SK-N-SH (cell line): ENCODE data around the gene SPATA31C2. TPM values are rescaled to one million over a fixed set of nuclear protein-coding genes. Genes with fewer than 3 reads are reported as not detected.

ENCODE experiments used
- CTCF ChIA-PET: fragments of 300-600, 350-600 bp; formaldehyde crosslinking; extraction: SDS; loops from one replicate; lab custom pipeline; 2021; lab: Yijun Ruan, JAX
- POLR2A ChIA-PET: fragments of 350-600 bp; sonication (Branson Sonifier 250); formaldehyde crosslinking; extraction: SDS; loops from one replicate; lab custom pipeline; 2020; ENCODE audit warnings: antibody characterized with exemption, inconsistent platforms; lab: Yijun Ruan, JAX
- DNase-seq: peaks from one replicate; pipeline ENCODE4 v3.0.0; 2012
- H2AFZ ChIP-seq: fragments of 200-600 bp; sonication (generic); 2 replicates; pipeline ENCODE4 v1.8.1; 2016; ENCODE audit warnings: antibody characterized with exemption, mild to moderate bottlenecking, low read depth
- H3F3A ChIP-seq: fragments of 200-600 bp; sonication (generic); replicated peaks from 2 replicates; pipeline ENCODE3; 2016; ENCODE audit warnings: antibody characterized with exemption, mild to moderate bottlenecking; ENCODE audit not compliant: insufficient read depth
- H3K27ac ChIP-seq, 2 experiments: fragments of 200-500 bp in 1 of 2; fragments of 200-600 bp in 1 of 2; sonication (Bioruptor generic) in 1 of 2; sonication (generic), shearing (Covaris generic) in 1 of 2; 2 replicates each; pipeline versions ENCODE4 v1.5.1 to v1.6.1; 2014 to 2016; ENCODE audit warnings: low read depth in 2 of 2, inconsistent platforms in 1 of 2, low read length in 1 of 2, mild to moderate bottlenecking in 1 of 2, mixed read lengths in 1 of 2
- H3K27me3 ChIP-seq: fragments of 200-600 bp; sonication (generic), shearing (Covaris generic); 2 replicates; pipeline ENCODE4 v1.6.1; 2016; ENCODE audit warnings: mixed run types; ENCODE audit not compliant: insufficient read depth
- H3K36me3 ChIP-seq, 2 experiments: fragments of 200-500 bp in 1 of 2; fragments of 200-600 bp in 1 of 2; sonication (Bioruptor generic) in 1 of 2; sonication (generic) in 1 of 2; replicated peaks in 1 of 2; 2 replicates each; pipeline versions ENCODE3 to v1.5.1; 2014 to 2016; ENCODE audit warnings: low read length in 1 of 2, mild to moderate bottlenecking in 1 of 2; ENCODE audit not compliant: insufficient read depth in 2 of 2, control insufficient read depth in 1 of 2
- H3K4me1 ChIP-seq, 2 experiments: fragments of 200-500 bp in 1 of 2; fragments of 200-600 bp in 1 of 2; sonication (Bioruptor generic) in 1 of 2; sonication (generic), shearing (Covaris generic) in 1 of 2; 2 replicates each; pipeline versions ENCODE4 v1.5.1 to v1.6.1; 2014 to 2016; ENCODE audit warnings: low read depth in 1 of 2, low read length in 1 of 2, mixed run types in 1 of 2; ENCODE audit not compliant: insufficient read depth in 2 of 2, control insufficient read depth in 1 of 2
- H3K4me2 ChIP-seq: fragments of 200-600 bp; sonication (generic), shearing (Covaris generic); 2 replicates; pipeline ENCODE4 v1.6.1; 2017; ENCODE audit warnings: mixed run types
- H3K4me3 ChIP-seq, 2 experiments: fragments of 200-500 bp in 1 of 2; fragments of 200-600 bp in 1 of 2; sonication (Bioruptor generic) in 1 of 2; sonication (generic), shearing (Covaris generic) in 1 of 2; 2 replicates each; pipeline versions ENCODE4 v1.5.1 to v1.8.1; 2014 to 2016; ENCODE audit warnings: low read depth in 2 of 2, inconsistent platforms in 1 of 2, low read length in 1 of 2, mild to moderate bottlenecking in 1 of 2, mixed read lengths in 1 of 2, moderate library complexity in 1 of 2
- H3K79me2 ChIP-seq: fragments of 200-600 bp; sonication (generic); 2 replicates; pipeline ENCODE4 v1.8.1; 2017; ENCODE audit warnings: mild to moderate bottlenecking; ENCODE audit not compliant: insufficient read depth
- H3K9ac ChIP-seq: fragments of 200-600 bp; sonication (generic); 2 replicates; pipeline ENCODE4 v1.6.1; 2017; ENCODE audit warnings: mixed run types
- H3K9me2 ChIP-seq: fragments of 200-600 bp; sonication (generic); 2 replicates; pipeline ENCODE4 v1.6.1; 2017; ENCODE audit warnings: mixed run types
- H3K9me3 ChIP-seq: fragments of 200-600 bp; sonication (generic); 2 replicates; pipeline ENCODE4 v1.6.1; 2017; ENCODE audit warnings: mixed run types, mild to moderate bottlenecking, moderate library complexity
- H4K20me1 ChIP-seq: fragments of 200-600 bp; sonication (generic); 2 replicates; pipeline ENCODE4 v1.6.1; 2017; ENCODE audit warnings: mild to moderate bottlenecking, mixed run types; ENCODE audit not compliant: insufficient read depth
- ELF1 ChIP-seq: IDR thresholded peaks from 2 replicates; pipeline ENCODE4 v1.4.0; 2012
- FOXJ3 ChIP-seq: sonication (generic); formaldehyde crosslinking; IDR thresholded peaks from 2 replicates; pipeline ENCODE4 v1.5.1; 2020; ENCODE audit warnings: mild to moderate bottlenecking, missing genetic modification reagents
- JUND ChIP-seq: IDR thresholded peaks from 2 replicates; pipeline ENCODE4 v1.4.0; 2012
- NRF1 ChIP-seq: IDR thresholded peaks from 2 replicates; pipeline ENCODE4 v1.6.1; 2012; ENCODE audit warnings: low read depth, mild to moderate bottlenecking, low read length
- PBX3 ChIP-seq: IDR thresholded peaks from 2 replicates; pipeline ENCODE4; 2012
- RAD21 ChIP-seq: IDR thresholded peaks from 2 replicates; pipeline ENCODE4 v1.6.1; 2012; ENCODE audit warnings: mild to moderate bottlenecking, low read length
- RCOR1 ChIP-seq: fragments of 150-350 bp; IDR thresholded peaks from 2 replicates; pipeline ENCODE4 v1.6.1; 2017; ENCODE audit warnings: antibody characterized with exemption, low read length
- TCF12 ChIP-seq: IDR thresholded peaks from 2 replicates; pipeline ENCODE4 v1.4.0; 2012
- USF1 ChIP-seq: IDR thresholded peaks from 2 replicates; pipeline ENCODE4 v1.4.0; 2012; ENCODE audit warnings: low read depth, borderline replicate concordance
- WGBS: methylation state at CpG from one replicate; pipeline ENCODE4 v1.1.6; 2017; ENCODE audit warnings: low lambda C conversion rate; 5-methylcytosine and 5-hydroxymethylcytosine counted together
- polyA plus RNA-seq, 3 experiments: library from polyadenylated mRNA; depleted of rRNA; stranded (reverse); fragments of >200 nt; gene quantifications; 2 replicates each; pipeline ENCODE4 v1.2.3, GENCODE V29; 2012
- TF ChIP-seq, protein P1 (sequence below): IDR thresholded peaks from 2 replicates; pipeline ENCODE4 v1.4.0; 2012; ENCODE audit warnings: low read depth, borderline replicate concordance
- TF ChIP-seq, protein P2 (sequence below): IDR thresholded peaks from 2 replicates; pipeline ENCODE4 v1.4.0; 2012; ENCODE audit warnings: low read depth
- TF ChIP-seq, protein P3 (sequence below): fragments of 150-350 bp; IDR thresholded peaks from 2 replicates; pipeline ENCODE4 v1.6.1; 2017; ENCODE audit warnings: antibody characterized with exemption, low read length, low read depth, borderline replicate concordance
- TF ChIP-seq, protein P4 (sequence below): IDR thresholded peaks from 2 replicates; pipeline ENCODE4 v1.6.1; 2012; ENCODE audit warnings: mild to moderate bottlenecking, low read depth, low read length, moderate library complexity
- TF ChIP-seq, protein P5 (sequence below): fragments of 150-350 bp; IDR thresholded peaks from 2 replicates; pipeline ENCODE4 v1.6.1; 2016; ENCODE audit warnings: mild to moderate bottlenecking, low read depth, low read length

The SPATA31C2 gene
- polyA plus RNA-seq, 1 of the 3 experiments (the other 2 are of a cell fraction): not detected

GRCh38 chr9:88177371-88177770, 39.1 kb upstream of the SPATA31C2 start:
- Histone ChIP-seq H3K4me3 (no peak overlapping the region), H3K4me2 (no peak overlapping the region), H3K9me3 (no peaks in the 10 kb centered on the region), H3K79me2 (no peaks in the 10 kb centered on the region), H3K36me3 (no peaks in the 10 kb centered on the region), H3F3A (no peaks in the 10 kb centered on the region), H3K4me1 (no peaks in the 10 kb centered on the region), H3K9me2 (no peaks in the 10 kb centered on the region), H3K27ac (no peak overlapping the region), H4K20me1 (no peaks in the 10 kb centered on the region), H3K9ac (no peak overlapping the region), H2AFZ (no peak overlapping the region), H3K27me3 (no peaks in the 10 kb centered on the region)
- no peak for TF ChIP-seq RAD21
- TF ChIP-seq RCOR1: no peak
- no peak for TF ChIP-seq USF1
- TF ChIP-seq, protein P1, sequence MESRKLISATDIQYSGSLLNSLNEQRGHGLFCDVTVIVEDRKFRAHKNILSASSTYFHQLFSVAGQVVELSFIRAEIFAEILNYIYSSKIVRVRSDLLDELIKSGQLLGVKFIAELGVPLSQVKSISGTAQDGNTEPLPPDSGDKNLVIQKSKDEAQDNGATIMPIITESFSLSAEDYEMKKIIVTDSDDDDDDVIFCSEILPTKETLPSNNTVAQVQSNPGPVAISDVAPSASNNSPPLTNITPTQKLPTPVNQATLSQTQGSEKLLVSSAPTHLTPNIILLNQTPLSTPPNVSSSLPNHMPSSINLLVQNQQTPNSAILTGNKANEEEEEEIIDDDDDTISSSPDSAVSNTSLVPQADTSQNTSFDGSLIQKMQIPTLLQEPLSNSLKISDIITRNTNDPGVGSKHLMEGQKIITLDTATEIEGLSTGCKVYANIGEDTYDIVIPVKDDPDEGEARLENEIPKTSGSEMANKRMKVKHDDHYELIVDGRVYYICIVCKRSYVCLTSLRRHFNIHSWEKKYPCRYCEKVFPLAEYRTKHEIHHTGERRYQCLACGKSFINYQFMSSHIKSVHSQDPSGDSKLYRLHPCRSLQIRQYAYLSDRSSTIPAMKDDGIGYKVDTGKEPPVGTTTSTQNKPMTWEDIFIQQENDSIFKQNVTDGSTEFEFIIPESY: no peak
- TF ChIP-seq, protein P2, sequence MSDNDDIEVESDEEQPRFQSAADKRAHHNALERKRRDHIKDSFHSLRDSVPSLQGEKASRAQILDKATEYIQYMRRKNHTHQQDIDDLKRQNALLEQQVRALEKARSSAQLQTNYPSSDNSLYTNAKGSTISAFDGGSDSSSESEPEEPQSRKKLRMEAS: no peak
- no peak for TF ChIP-seq NRF1
- TF ChIP-seq, protein P3, sequence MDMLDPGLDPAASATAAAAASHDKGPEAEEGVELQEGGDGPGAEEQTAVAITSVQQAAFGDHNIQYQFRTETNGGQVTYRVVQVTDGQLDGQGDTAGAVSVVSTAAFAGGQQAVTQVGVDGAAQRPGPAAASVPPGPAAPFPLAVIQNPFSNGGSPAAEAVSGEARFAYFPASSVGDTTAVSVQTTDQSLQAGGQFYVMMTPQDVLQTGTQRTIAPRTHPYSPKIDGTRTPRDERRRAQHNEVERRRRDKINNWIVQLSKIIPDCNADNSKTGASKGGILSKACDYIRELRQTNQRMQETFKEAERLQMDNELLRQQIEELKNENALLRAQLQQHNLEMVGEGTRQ: no peak
- no peak for TF ChIP-seq FOXJ3 (CRISPR knock-in tag)
- TF ChIP-seq JUND: no peak
- TF ChIP-seq, protein P4, sequence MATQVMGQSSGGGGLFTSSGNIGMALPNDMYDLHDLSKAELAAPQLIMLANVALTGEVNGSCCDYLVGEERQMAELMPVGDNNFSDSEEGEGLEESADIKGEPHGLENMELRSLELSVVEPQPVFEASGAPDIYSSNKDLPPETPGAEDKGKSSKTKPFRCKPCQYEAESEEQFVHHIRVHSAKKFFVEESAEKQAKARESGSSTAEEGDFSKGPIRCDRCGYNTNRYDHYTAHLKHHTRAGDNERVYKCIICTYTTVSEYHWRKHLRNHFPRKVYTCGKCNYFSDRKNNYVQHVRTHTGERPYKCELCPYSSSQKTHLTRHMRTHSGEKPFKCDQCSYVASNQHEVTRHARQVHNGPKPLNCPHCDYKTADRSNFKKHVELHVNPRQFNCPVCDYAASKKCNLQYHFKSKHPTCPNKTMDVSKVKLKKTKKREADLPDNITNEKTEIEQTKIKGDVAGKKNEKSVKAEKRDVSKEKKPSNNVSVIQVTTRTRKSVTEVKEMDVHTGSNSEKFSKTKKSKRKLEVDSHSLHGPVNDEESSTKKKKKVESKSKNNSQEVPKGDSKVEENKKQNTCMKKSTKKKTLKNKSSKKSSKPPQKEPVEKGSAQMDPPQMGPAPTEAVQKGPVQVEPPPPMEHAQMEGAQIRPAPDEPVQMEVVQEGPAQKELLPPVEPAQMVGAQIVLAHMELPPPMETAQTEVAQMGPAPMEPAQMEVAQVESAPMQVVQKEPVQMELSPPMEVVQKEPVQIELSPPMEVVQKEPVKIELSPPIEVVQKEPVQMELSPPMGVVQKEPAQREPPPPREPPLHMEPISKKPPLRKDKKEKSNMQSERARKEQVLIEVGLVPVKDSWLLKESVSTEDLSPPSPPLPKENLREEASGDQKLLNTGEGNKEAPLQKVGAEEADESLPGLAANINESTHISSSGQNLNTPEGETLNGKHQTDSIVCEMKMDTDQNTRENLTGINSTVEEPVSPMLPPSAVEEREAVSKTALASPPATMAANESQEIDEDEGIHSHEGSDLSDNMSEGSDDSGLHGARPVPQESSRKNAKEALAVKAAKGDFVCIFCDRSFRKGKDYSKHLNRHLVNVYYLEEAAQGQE: no peak
- no peak for TF ChIP-seq TCF12
- no peak for TF ChIP-seq ELF1
- no peak for TF ChIP-seq PBX3
- TF ChIP-seq, protein P5, sequence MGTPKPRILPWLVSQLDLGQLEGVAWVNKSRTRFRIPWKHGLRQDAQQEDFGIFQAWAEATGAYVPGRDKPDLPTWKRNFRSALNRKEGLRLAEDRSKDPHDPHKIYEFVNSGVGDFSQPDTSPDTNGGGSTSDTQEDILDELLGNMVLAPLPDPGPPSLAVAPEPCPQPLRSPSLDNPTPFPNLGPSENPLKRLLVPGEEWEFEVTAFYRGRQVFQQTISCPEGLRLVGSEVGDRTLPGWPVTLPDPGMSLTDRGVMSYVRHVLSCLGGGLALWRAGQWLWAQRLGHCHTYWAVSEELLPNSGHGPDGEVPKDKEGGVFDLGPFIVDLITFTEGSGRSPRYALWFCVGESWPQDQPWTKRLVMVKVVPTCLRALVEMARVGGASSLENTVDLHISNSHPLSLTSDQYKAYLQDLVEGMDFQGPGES: no peak
- ChIA-PET POLR2A (no interaction called here), CTCF (no interaction called here)
- 38% methylated on average over 3 of the region's 3 CpGs for WGBS
- DNase-seq: no peak
